Thyroid gland (tissue), 4 donors: ENCODE measurements around the gene SIVA1.

ENCODE experiments used
- CTCF ChIP-seq, 6 experiments: fragments of 200-600 bp in 3 of 6; fragments of 450-650 bp in 3 of 6; sonication (generic) in 3 of 6; IDR thresholded peaks; one replicate each; pipeline ENCODE4 v1.5.1; 2016 to 2019; ENCODE audit warnings: antibody characterized with exemption in 6 of 6, mild to moderate bottlenecking in 2 of 6, inconsistent platforms in 1 of 6, moderate library complexity in 1 of 6
- POLR2A ChIP-seq, 2 donors: fragments of 450-650 bp; IDR thresholded peaks; one replicate each; pipeline ENCODE4 v1.6.1; 2017; ENCODE audit warnings: antibody characterized with exemption in 2 of 2, mild to moderate bottlenecking in 2 of 2, moderate library complexity in 1 of 2

- TF ChIP-seq CTCF (IDR thresholded peaks at IDR 0.05) (no peak), POLR2A (IDR thresholded peaks at IDR 0.05) (no peak)
These were observed 29.8 kb downstream of the SIVA1 start for GRCh38 chr14:104782808-104783139.
